ENCODE results near the gene FXYD4. TPM values are rescaled to one million over a fixed set of nuclear protein-coding genes. Genes with fewer than 3 reads are reported as not detected.

The FXYD4 gene
- polyA plus RNA-seq, 1 of the 3 experiments (the other 2 are of a cell fraction) = not detected

DNA sequence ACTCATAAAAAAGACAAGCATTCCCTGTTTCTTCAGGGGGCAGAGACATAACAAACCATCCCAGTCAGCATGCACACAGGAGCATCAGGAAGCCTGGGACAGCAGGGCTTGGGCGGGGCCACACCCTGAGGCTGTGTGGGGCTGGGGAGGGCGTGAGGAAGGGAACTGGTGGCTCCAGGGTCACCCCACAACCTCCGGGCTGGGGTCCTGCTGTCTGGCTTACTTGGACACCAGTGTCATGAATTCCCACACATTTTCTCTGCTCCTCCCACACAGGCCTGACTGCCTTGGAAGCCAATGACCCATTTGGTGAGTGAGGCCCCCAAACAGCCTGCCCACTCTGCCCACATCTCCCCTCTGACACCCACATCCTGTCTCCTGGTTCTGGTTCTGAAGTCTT, 2.8 kb downstream of the FXYD4 start:
- Histone ChIP-seq H3K27ac (ENCODE audit: low read depth in 2 of 2, low read length in 1 of 2) (no peak overlapping the region), H3K9me3 (no peaks in the 10 kb centered on the region), H3K4me3 (ENCODE audit: low read depth in 2 of 2, low read length in 1 of 2) (no peak overlapping the region), H4K20me1 (ENCODE audit: insufficient read depth) (no peaks in the 10 kb centered on the region), H3K9me2 (no peaks in the 10 kb centered on the region), H3K4me1 (ENCODE audit: control insufficient read depth in 1 of 2, insufficient read depth in 2 of 2, low read depth in 1 of 2, low read length in 1 of 2) (no peaks in the 10 kb centered on the region), H3K4me2 (no peak overlapping the region), H3K79me2 (ENCODE audit: insufficient read depth) (no peaks in the 10 kb centered on the region), H3K36me3 (replicated peaks in 1 of 2; ENCODE audit: control insufficient read depth in 1 of 2, insufficient read depth in 2 of 2, low read length in 1 of 2) (no peaks in the 10 kb centered on the region), H3K9ac (no peak overlapping the region), H3K27me3 (ENCODE audit: insufficient read depth) (no peaks in the 10 kb centered on the region), H2AFZ (ENCODE audit: low read depth) (no peak overlapping the region), H3F3A (replicated peaks; ENCODE audit: insufficient read depth) (no peaks in the 10 kb centered on the region)
- WGBS (ENCODE audit: low lambda C conversion rate) = 54% methylated on average over 3 of the region's 3 CpGs
- ChIA-PET CTCF (interaction anchor here (0.7 kb wide), 1 partner anchor 9 kb away, joined by 3 read pairs; no protein-coding TSS in a partner anchor), POLR2A (interaction anchor here (1.0 kb wide), 1 partner anchor 12 kb away, joined by 5 read pairs; no protein-coding TSS in a partner anchor)
- DNase-seq = no peak
- TF ChIP-seq GABPA (IDR thresholded peaks at IDR 0.05; ENCODE audit: low read depth) (no peak), SIN3A (IDR thresholded peaks at IDR 0.05; ENCODE audit: borderline replicate concordance, low read depth, low read length) (no peak)
- TF ChIP-seq, protein P1, sequence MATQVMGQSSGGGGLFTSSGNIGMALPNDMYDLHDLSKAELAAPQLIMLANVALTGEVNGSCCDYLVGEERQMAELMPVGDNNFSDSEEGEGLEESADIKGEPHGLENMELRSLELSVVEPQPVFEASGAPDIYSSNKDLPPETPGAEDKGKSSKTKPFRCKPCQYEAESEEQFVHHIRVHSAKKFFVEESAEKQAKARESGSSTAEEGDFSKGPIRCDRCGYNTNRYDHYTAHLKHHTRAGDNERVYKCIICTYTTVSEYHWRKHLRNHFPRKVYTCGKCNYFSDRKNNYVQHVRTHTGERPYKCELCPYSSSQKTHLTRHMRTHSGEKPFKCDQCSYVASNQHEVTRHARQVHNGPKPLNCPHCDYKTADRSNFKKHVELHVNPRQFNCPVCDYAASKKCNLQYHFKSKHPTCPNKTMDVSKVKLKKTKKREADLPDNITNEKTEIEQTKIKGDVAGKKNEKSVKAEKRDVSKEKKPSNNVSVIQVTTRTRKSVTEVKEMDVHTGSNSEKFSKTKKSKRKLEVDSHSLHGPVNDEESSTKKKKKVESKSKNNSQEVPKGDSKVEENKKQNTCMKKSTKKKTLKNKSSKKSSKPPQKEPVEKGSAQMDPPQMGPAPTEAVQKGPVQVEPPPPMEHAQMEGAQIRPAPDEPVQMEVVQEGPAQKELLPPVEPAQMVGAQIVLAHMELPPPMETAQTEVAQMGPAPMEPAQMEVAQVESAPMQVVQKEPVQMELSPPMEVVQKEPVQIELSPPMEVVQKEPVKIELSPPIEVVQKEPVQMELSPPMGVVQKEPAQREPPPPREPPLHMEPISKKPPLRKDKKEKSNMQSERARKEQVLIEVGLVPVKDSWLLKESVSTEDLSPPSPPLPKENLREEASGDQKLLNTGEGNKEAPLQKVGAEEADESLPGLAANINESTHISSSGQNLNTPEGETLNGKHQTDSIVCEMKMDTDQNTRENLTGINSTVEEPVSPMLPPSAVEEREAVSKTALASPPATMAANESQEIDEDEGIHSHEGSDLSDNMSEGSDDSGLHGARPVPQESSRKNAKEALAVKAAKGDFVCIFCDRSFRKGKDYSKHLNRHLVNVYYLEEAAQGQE (IDR thresholded peaks at IDR 0.05; ENCODE audit: low read depth, low read length) = no peak

DNA sequence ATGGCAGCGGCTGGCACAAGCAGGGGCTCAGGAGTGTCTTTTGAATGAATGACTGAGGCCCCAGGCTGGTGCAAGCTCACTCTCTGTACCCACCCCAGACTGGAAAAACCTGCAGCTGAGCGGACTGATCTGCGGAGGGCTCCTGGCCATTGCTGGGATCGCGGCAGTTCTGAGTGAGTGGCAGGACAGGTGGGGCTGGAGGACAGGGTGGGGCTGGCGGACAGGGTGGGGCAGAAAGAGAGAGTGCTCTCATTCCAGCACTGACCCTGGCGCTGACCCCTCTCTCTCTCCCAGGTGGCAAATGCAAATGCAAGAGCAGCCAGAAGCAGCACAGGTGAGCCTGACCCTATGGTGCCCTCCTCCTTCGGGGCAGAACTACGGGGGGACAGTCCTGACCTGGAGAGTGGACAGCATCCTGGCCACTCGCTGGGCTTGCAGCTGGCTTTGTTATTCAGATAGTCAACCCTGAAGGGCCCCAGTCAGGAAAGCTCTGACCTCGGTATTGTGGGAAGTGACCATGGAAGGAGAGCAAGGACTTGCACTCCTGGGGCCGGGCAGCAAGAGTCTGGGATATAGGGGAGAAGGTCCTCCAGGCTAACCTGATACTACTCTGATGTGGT, 4.1 kb downstream of the FXYD4 start:
- CTCF ChIA-PET = interaction anchor here (0.6 kb wide), 1 partner anchor 28 kb away, joined by 3 read pairs; no protein-coding TSS in a partner anchor
- no peaks in the 10 kb centered on the region for H3K27me3 ChIP-seq (ENCODE audit: insufficient read depth)
- H4K20me1 ChIP-seq (ENCODE audit: insufficient read depth) = no peaks in the 10 kb centered on the region
- no peaks in the 10 kb centered on the region for H3K79me2 ChIP-seq (ENCODE audit: insufficient read depth)
- 73% methylated on average over 7 of the region's 12 CpGs for WGBS (ENCODE audit: low lambda C conversion rate)
- no peaks in the 10 kb centered on the region for H3K9me2 ChIP-seq
- H3K9me3 ChIP-seq = no peaks in the 10 kb centered on the region
- H3F3A ChIP-seq (replicated peaks; ENCODE audit: insufficient read depth) = peaks cover 2% of the 10 kb centered on the region
- no peaks in the 10 kb centered on the region for H3K36me3 ChIP-seq (replicated peaks in 1 of 2; ENCODE audit: control insufficient read depth in 1 of 2, insufficient read depth in 2 of 2, low read length in 1 of 2)
- H2AFZ ChIP-seq (ENCODE audit: low read depth) = no peak overlapping the region
- DNase-seq = no peak
- H3K4me1 ChIP-seq (ENCODE audit: control insufficient read depth in 1 of 2, insufficient read depth in 2 of 2, low read depth in 1 of 2, low read length in 1 of 2) = no peaks in the 10 kb centered on the region
- no peak overlapping the region for H3K9ac ChIP-seq
- POLR2A ChIA-PET = interaction anchor here (1.0 kb wide), 1 partner anchor 11 kb away, joined by 5 read pairs; no protein-coding TSS in a partner anchor
- no peak overlapping the region for H3K27ac ChIP-seq (ENCODE audit: low read depth in 2 of 2, low read length in 1 of 2)
- H3K4me2 ChIP-seq = no peak overlapping the region
- H3K4me3 ChIP-seq (ENCODE audit: low read depth in 2 of 2, low read length in 1 of 2) = no peak overlapping the region
- TF ChIP-seq, protein P2, sequence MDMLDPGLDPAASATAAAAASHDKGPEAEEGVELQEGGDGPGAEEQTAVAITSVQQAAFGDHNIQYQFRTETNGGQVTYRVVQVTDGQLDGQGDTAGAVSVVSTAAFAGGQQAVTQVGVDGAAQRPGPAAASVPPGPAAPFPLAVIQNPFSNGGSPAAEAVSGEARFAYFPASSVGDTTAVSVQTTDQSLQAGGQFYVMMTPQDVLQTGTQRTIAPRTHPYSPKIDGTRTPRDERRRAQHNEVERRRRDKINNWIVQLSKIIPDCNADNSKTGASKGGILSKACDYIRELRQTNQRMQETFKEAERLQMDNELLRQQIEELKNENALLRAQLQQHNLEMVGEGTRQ (IDR thresholded peaks at IDR 0.05; ENCODE audit: borderline replicate concordance, low read depth, low read length) = no peak
- no peak for TF ChIP-seq RXRA (IDR thresholded peaks at IDR 0.05; ENCODE audit: borderline replicate concordance, low read depth)
- no peak for TF ChIP-seq FOXJ3 (CRISPR knock-in tag; IDR thresholded peaks at IDR 0.05)
- TF ChIP-seq, protein P1 (IDR thresholded peaks at IDR 0.05; ENCODE audit: low read depth, low read length) = no peak
- TF ChIP-seq POLR2AphosphoS5 (IDR thresholded peaks at IDR 0.05; ENCODE audit: low read depth, low read length) = no peak
- TF ChIP-seq RCOR1 (IDR thresholded peaks at IDR 0.05; ENCODE audit: low read length) = no peak
- TF ChIP-seq, protein P3, sequence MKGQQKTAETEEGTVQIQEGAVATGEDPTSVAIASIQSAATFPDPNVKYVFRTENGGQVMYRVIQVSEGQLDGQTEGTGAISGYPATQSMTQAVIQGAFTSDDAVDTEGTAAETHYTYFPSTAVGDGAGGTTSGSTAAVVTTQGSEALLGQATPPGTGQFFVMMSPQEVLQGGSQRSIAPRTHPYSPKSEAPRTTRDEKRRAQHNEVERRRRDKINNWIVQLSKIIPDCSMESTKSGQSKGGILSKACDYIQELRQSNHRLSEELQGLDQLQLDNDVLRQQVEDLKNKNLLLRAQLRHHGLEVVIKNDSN (IDR thresholded peaks at IDR 0.05; ENCODE audit: borderline replicate concordance, low read depth) = no peak
- TF ChIP-seq MEF2A (IDR thresholded peaks at IDR 0.05; ENCODE audit: borderline replicate concordance, low read depth) = no peak
- TF ChIP-seq TEAD4 (IDR thresholded peaks at IDR 0.05; ENCODE audit: borderline replicate concordance, insufficient read depth) = no peak
- TF ChIP-seq, protein P4, sequence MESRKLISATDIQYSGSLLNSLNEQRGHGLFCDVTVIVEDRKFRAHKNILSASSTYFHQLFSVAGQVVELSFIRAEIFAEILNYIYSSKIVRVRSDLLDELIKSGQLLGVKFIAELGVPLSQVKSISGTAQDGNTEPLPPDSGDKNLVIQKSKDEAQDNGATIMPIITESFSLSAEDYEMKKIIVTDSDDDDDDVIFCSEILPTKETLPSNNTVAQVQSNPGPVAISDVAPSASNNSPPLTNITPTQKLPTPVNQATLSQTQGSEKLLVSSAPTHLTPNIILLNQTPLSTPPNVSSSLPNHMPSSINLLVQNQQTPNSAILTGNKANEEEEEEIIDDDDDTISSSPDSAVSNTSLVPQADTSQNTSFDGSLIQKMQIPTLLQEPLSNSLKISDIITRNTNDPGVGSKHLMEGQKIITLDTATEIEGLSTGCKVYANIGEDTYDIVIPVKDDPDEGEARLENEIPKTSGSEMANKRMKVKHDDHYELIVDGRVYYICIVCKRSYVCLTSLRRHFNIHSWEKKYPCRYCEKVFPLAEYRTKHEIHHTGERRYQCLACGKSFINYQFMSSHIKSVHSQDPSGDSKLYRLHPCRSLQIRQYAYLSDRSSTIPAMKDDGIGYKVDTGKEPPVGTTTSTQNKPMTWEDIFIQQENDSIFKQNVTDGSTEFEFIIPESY (IDR thresholded peaks at IDR 0.05; ENCODE audit: borderline replicate concordance, low read depth) = no peak
- TF ChIP-seq GATA2 (CRISPR knock-in tag; IDR thresholded peaks at IDR 0.05) = no peak
- no peak for TF ChIP-seq JUND (IDR thresholded peaks at IDR 0.05)
- TF ChIP-seq EP300 (IDR thresholded peaks at IDR 0.05; ENCODE audit: borderline replicate concordance in 1 of 2, low read depth in 1 of 2, low read length in 1 of 2) = no peak
